ENCODE measurements around the gene DYSF.

DYSF gene

GRCh38 chr2:71465961-71466300 lies 12.6 kb downstream of the DYSF start:
- no peak for TF ChIP-seq CTCF (IDR thresholded peaks at IDR 0.05; ENCODE audit: borderline replicate concordance, control extremely low read depth, extremely low read depth, insufficient read depth, missing control alignments)
- no peak for DNase-seq (ENCODE audit: low spot score)
- in situ Hi-C loops (cut with MboI; ENCODE audit: low sequenced_read_pairs, unreplicated experiment) = no loop called here

GRCh38 chr2:71466301-71467179 lies 13.2 kb downstream of the DYSF start:
- peak; percentile 66 for DNase-seq (ENCODE audit: low spot score)
- TF ChIP-seq CTCF (IDR thresholded peaks at IDR 0.05; ENCODE audit: borderline replicate concordance, control extremely low read depth, extremely low read depth, insufficient read depth, missing control alignments) = no peak
- in situ Hi-C loops (cut with MboI; ENCODE audit: low sequenced_read_pairs, unreplicated experiment) = no loop called here

GRCh38 chr2:71467180-71467815 lies 13.9 kb downstream of the DYSF start:
- TF ChIP-seq CTCF (IDR thresholded peaks at IDR 0.05; ENCODE audit: borderline replicate concordance, control extremely low read depth, extremely low read depth, insufficient read depth, missing control alignments) = no peak
- in situ Hi-C loops (cut with MboI; ENCODE audit: low sequenced_read_pairs, unreplicated experiment) = no loop called here
- DNase-seq (ENCODE audit: low spot score) = no peak

GRCh38 chr2:71468279-71469015 lies 15.1 kb downstream of the DYSF start:
- DNase-seq (ENCODE audit: low spot score) = no peak
- no peak for TF ChIP-seq CTCF (IDR thresholded peaks at IDR 0.05; ENCODE audit: borderline replicate concordance, control extremely low read depth, extremely low read depth, insufficient read depth, missing control alignments)
- in situ Hi-C loops (cut with MboI; ENCODE audit: low sequenced_read_pairs, unreplicated experiment) = no loop called here

GRCh38 chr2:71469403-71470398 lies 16.3 kb downstream of the DYSF start:
- in situ Hi-C loops (cut with MboI; ENCODE audit: low sequenced_read_pairs, unreplicated experiment) = no loop called here

More at GRCh38 chr2:71469403-71470398, 16.3 kb downstream of the DYSF start:
- TF ChIP-seq CTCF (IDR thresholded peaks at IDR 0.05; ENCODE audit: borderline replicate concordance, control extremely low read depth, extremely low read depth, insufficient read depth, missing control alignments) = no peak
- DNase-seq (ENCODE audit: low spot score) = no peak

Measured in GM13976 (cell line).